ENCODE data around the gene NKTR.

Gene NKTR

DNA sequence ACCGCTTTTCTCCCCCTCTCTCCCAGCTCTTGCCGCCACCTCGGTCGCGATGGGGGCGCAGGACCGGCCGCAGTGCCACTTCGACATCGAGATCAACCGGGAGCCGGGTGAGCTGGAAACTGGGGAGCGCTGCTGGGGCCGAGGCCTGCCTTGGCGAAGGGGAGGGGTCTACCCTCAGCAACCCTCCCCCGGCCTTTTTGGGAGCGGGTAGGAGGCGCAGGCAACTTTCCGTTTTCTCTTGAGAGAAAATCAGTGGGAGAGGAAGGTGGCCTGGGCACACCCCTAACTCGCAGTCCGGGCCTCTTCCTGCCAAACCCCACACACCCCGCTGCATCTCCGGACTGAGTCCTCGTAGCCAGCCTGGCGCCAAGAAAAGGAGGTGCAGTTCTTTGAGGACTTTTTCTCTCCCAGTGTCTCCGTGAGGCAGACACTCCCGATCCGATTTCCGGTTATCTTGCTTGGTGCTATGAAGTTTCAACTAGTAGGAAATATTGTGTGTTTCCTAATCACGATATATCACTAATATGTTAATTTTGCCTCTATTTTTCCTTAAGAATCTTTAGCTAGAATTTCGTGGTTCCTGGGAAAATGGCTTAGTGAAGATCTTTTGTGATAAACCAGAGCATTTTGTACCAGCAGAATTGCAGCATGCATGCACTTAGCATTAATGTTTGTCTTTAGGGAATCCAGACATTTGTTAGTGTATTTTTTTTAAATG, 631 bp downstream of the NKTR start:
- Histone ChIP-seq H3K4me3 (replicated peaks; ENCODE audit: insufficient read depth, low read length) (peak overlapping the region; percentile 84), H3K27me3 (ENCODE audit: insufficient read depth, poor library complexity, severe bottlenecking) (no peaks in the 10 kb centered on the region), H3K27ac (replicated peaks) (peak overlapping the region; percentile 84)
- peak; percentile 60 to 84 for DNase-seq (ENCODE audit: low read depth in 1 of 2, low spot score in 1 of 2)
- TF ChIP-seq GABPA (IDR thresholded peaks at IDR 0.05; ENCODE audit: low read depth) (peak; percentile 17; the same call in 1 of the 2 replicates), REST (IDR thresholded peaks at IDR 0.05; ENCODE audit: insufficient replicate concordance, low read depth) (no peak)

- TF ChIP-seq, protein P1, sequence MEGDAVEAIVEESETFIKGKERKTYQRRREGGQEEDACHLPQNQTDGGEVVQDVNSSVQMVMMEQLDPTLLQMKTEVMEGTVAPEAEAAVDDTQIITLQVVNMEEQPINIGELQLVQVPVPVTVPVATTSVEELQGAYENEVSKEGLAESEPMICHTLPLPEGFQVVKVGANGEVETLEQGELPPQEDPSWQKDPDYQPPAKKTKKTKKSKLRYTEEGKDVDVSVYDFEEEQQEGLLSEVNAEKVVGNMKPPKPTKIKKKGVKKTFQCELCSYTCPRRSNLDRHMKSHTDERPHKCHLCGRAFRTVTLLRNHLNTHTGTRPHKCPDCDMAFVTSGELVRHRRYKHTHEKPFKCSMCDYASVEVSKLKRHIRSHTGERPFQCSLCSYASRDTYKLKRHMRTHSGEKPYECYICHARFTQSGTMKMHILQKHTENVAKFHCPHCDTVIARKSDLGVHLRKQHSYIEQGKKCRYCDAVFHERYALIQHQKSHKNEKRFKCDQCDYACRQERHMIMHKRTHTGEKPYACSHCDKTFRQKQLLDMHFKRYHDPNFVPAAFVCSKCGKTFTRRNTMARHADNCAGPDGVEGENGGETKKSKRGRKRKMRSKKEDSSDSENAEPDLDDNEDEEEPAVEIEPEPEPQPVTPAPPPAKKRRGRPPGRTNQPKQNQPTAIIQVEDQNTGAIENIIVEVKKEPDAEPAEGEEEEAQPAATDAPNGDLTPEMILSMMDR (IDR thresholded peaks at IDR 0.05; ENCODE audit: insufficient read depth, low read length) = no peak
- no peak for TF ChIP-seq POLR2AphosphoS5 (IDR thresholded peaks at IDR 0.05; ENCODE audit: low read depth)
- TF ChIP-seq GABPA (IDR thresholded peaks at IDR 0.05; ENCODE audit: low read depth) = no peak
- TF ChIP-seq SPI1 (IDR thresholded peaks at IDR 0.05; ENCODE audit: borderline replicate concordance, low read depth) = no peak
- no peak for TF ChIP-seq REST (IDR thresholded peaks at IDR 0.05; ENCODE audit: insufficient replicate concordance, low read depth)
- Histone ChIP-seq H3K27me3 (ENCODE audit: insufficient read depth, poor library complexity, severe bottlenecking) (no peaks in the 10 kb centered on the region), H3K27ac (replicated peaks) (peak overlapping the region; percentile 84), H3K4me3 (replicated peaks; ENCODE audit: insufficient read depth, low read length) (peak overlapping the region; percentile 84)
- DNase-seq (ENCODE audit: low read depth in 1 of 2, low spot score in 1 of 2) = no peak
Measured at GRCh38 chr3:42601896-42602581, 1.6 kb downstream of the NKTR start.

DNA sequence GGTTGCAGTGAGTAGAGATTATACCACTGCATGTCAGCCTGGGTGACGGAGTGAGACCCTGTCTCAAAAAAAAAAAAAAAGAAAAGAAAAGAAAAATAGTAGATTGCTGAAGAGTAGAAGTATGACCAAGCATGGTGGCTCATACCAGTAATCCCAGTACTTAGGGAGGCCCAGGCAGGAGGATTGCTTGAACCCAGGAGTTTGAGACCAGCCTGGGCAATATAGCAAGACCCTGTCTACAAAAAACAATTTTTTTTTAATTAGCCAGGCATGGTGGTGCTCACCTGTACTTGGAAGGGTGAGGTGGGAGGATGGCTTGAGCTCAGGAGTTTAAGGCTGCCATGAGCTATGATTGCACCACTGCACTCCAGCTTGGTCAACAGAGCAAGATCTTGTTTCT, 2.5 kb downstream of the NKTR start:
- DNase-seq (ENCODE audit: low read depth in 1 of 2, low spot score in 1 of 2) = no peak
- H3K27ac ChIP-seq (replicated peaks) = no peak overlapping the region
- no peaks in the 10 kb centered on the region for H3K27me3 ChIP-seq (ENCODE audit: insufficient read depth, poor library complexity, severe bottlenecking)
- no peak for TF ChIP-seq GABPA (IDR thresholded peaks at IDR 0.05; ENCODE audit: low read depth)
- TF ChIP-seq POLR2AphosphoS5 (IDR thresholded peaks at IDR 0.05; ENCODE audit: low read depth) = no peak
- TF ChIP-seq, protein P1 (IDR thresholded peaks at IDR 0.05; ENCODE audit: insufficient read depth, low read length) = no peak
- TF ChIP-seq REST (IDR thresholded peaks at IDR 0.05; ENCODE audit: insufficient replicate concordance, low read depth) = no peak
- no peak for TF ChIP-seq SPI1 (IDR thresholded peaks at IDR 0.05; ENCODE audit: borderline replicate concordance, low read depth)
- no peak overlapping the region for H3K4me3 ChIP-seq (replicated peaks; ENCODE audit: insufficient read depth, low read length)
